ENCODE data around the gene BET1.

GRCh38 chr7:94050046-94050445 is 45.9 kb upstream of the BET1 start:
- TF ChIP-seq CTCF (IDR thresholded peaks at IDR 0.05) (no peak), POLR2A (IDR thresholded peaks at IDR 0.05) (no peak)
